ENCODE data around the gene FADS6. TPM values are rescaled to one million over a fixed set of nuclear protein-coding genes. Genes with fewer than 3 reads are reported as not detected.

The FADS6 gene
- polyA plus RNA-seq, 1 of the 3 experiments (the other 2 are of a cell fraction): not detected

GRCh38 chr17:74864866-74865395 lies 28.5 kb downstream of the FADS6 start:
- Histone ChIP-seq H3K9ac (no peak overlapping the region), H4K20me1 (ENCODE audit: insufficient read depth) (peaks cover 35% of the 10 kb centered on the region), H3K36me3 (replicated peaks in 1 of 2; ENCODE audit: control insufficient read depth in 1 of 2, insufficient read depth in 2 of 2, low read length in 1 of 2) (peaks cover 10 to 30% of the 10 kb centered on the region in 2 experiments), H3K4me3 (ENCODE audit: low read depth in 2 of 2, low read length in 1 of 2) (no peak overlapping the region; a peak in 1 of 4 replicates), H3K9me3 (no peaks in the 10 kb centered on the region), H3F3A (replicated peaks; ENCODE audit: insufficient read depth) (peaks cover 6% of the 10 kb centered on the region), H3K27me3 (ENCODE audit: insufficient read depth) (peaks cover 18% of the 10 kb centered on the region), H3K4me2 (no peak overlapping the region), H2AFZ (ENCODE audit: low read depth) (no peak overlapping the region), H3K4me1 (ENCODE audit: control insufficient read depth in 1 of 2, insufficient read depth in 2 of 2, low read depth in 1 of 2, low read length in 1 of 2) (peaks cover 0 to 10% of the 10 kb centered on the region in 2 experiments; a peak in 2 of 4 replicates), H3K9me2 (no peaks in the 10 kb centered on the region), H3K27ac (ENCODE audit: low read depth in 2 of 2, low read length in 1 of 2) (no peak overlapping the region), H3K79me2 (ENCODE audit: insufficient read depth) (no peaks in the 10 kb centered on the region)
- 0 out of 2 replicates have a peak, but pooled peaks have one; percentile 40 for TF ChIP-seq RCOR1 (IDR thresholded peaks at IDR 0.05; ENCODE audit: low read length)
- peak; percentile 99 for TF ChIP-seq CTCF (IDR thresholded peaks at IDR 0.05)
- no peak for TF ChIP-seq USF1 (IDR thresholded peaks at IDR 0.05; ENCODE audit: borderline replicate concordance, low read depth)
- TF ChIP-seq RAD21 (IDR thresholded peaks at IDR 0.05; ENCODE audit: low read length): peak; percentile 99
- no peak for TF ChIP-seq EP300 (IDR thresholded peaks at IDR 0.05; ENCODE audit: borderline replicate concordance in 1 of 2, low read depth in 1 of 2, low read length in 1 of 2)
- TF ChIP-seq CHD2 (IDR thresholded peaks at IDR 0.05; ENCODE audit: low read length, partially characterized antibody): peak; percentile 37
- TF ChIP-seq SMC3 (IDR thresholded peaks at IDR 0.05; ENCODE audit: low read depth, low read length): peak; percentile 96
- no peak for TF ChIP-seq POLR2AphosphoS5 (IDR thresholded peaks at IDR 0.05; ENCODE audit: low read depth, low read length)
- TF ChIP-seq MXI1 (IDR thresholded peaks at IDR 0.05; ENCODE audit: low read depth, low read length): peak; percentile 51
- ChIA-PET CTCF (interaction anchor here (0.5 to 98.1 kb wide), 24 partner anchors 5 to 294 kb away, joined by 3 to 3869 read pairs (median 4); partner anchors contain the start of genes FDXR, GRIN2C, NAT9 and NHERF1), POLR2A (interaction anchor here (3.8 kb wide), 1 partner anchor 8 kb away, joined by 14 read pairs; the partner anchor contains the start of gene FDXR)
- 21% methylated on average over 10 of the region's 11 CpGs for WGBS (ENCODE audit: low lambda C conversion rate)
- DNase-seq: peak; percentile 93

- TF ChIP-seq NRF1 (IDR thresholded peaks at IDR 0.05; ENCODE audit: low read depth, low read length): no peak
- TF ChIP-seq GATA2 (CRISPR knock-in tag; IDR thresholded peaks at IDR 0.05): no peak
- no peak for TF ChIP-seq TCF12 (IDR thresholded peaks at IDR 0.05)
- TF ChIP-seq FOSL2 (IDR thresholded peaks at IDR 0.05; ENCODE audit: borderline replicate concordance, low read depth): no peak
- TF ChIP-seq POLR2AphosphoS5 (IDR thresholded peaks at IDR 0.05; ENCODE audit: low read depth, low read length): no peak
- no peak for TF ChIP-seq MXI1 (IDR thresholded peaks at IDR 0.05; ENCODE audit: low read depth, low read length)
- TF ChIP-seq, protein P1, sequence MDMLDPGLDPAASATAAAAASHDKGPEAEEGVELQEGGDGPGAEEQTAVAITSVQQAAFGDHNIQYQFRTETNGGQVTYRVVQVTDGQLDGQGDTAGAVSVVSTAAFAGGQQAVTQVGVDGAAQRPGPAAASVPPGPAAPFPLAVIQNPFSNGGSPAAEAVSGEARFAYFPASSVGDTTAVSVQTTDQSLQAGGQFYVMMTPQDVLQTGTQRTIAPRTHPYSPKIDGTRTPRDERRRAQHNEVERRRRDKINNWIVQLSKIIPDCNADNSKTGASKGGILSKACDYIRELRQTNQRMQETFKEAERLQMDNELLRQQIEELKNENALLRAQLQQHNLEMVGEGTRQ (IDR thresholded peaks at IDR 0.05; ENCODE audit: borderline replicate concordance, low read depth, low read length): no peak
- no peak for TF ChIP-seq PBX3 (IDR thresholded peaks at IDR 0.05)
- TF ChIP-seq, protein P2, sequence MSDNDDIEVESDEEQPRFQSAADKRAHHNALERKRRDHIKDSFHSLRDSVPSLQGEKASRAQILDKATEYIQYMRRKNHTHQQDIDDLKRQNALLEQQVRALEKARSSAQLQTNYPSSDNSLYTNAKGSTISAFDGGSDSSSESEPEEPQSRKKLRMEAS (IDR thresholded peaks at IDR 0.05; ENCODE audit: low read depth): no peak
- no peak for TF ChIP-seq TEAD4 (IDR thresholded peaks at IDR 0.05; ENCODE audit: borderline replicate concordance, insufficient read depth)
- TF ChIP-seq GABPA (IDR thresholded peaks at IDR 0.05; ENCODE audit: low read depth): no peak
- TF ChIP-seq, protein P3, sequence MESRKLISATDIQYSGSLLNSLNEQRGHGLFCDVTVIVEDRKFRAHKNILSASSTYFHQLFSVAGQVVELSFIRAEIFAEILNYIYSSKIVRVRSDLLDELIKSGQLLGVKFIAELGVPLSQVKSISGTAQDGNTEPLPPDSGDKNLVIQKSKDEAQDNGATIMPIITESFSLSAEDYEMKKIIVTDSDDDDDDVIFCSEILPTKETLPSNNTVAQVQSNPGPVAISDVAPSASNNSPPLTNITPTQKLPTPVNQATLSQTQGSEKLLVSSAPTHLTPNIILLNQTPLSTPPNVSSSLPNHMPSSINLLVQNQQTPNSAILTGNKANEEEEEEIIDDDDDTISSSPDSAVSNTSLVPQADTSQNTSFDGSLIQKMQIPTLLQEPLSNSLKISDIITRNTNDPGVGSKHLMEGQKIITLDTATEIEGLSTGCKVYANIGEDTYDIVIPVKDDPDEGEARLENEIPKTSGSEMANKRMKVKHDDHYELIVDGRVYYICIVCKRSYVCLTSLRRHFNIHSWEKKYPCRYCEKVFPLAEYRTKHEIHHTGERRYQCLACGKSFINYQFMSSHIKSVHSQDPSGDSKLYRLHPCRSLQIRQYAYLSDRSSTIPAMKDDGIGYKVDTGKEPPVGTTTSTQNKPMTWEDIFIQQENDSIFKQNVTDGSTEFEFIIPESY (IDR thresholded peaks at IDR 0.05; ENCODE audit: borderline replicate concordance, low read depth): no peak
- peaks cover 6% of the 10 kb centered on the region for H3F3A ChIP-seq (replicated peaks; ENCODE audit: insufficient read depth)
- DNase-seq: no peak
- peaks cover 0 to 11% of the 10 kb centered on the region in 2 experiments; a peak in 2 of 4 replicates for H3K4me1 ChIP-seq (ENCODE audit: control insufficient read depth in 1 of 2, insufficient read depth in 2 of 2, low read depth in 1 of 2, low read length in 1 of 2)
- WGBS (ENCODE audit: low lambda C conversion rate): 95% methylated on average over 15 of the region's 15 CpGs
- POLR2A ChIA-PET: interaction anchor here (3.8 kb wide), 1 partner anchor 8 kb away, joined by 14 read pairs; the partner anchor contains the start of gene FDXR
- no peak overlapping the region for H3K27ac ChIP-seq (ENCODE audit: low read depth in 2 of 2, low read length in 1 of 2)
- CTCF ChIA-PET: interaction anchor here (0.7 to 98.1 kb wide), 18 partner anchors 5 to 215 kb away, joined by 3 to 3869 read pairs (median 7); partner anchors contain the start of genes FADS6, FDXR, GRIN2C and NAT9
- H2AFZ ChIP-seq (ENCODE audit: low read depth): no peak overlapping the region
- no peaks in the 10 kb centered on the region for H3K9me2 ChIP-seq
- no peak overlapping the region for H3K9ac ChIP-seq
- H3K4me3 ChIP-seq (ENCODE audit: low read depth in 2 of 2, low read length in 1 of 2): no peak overlapping the region
- peaks cover 10 to 28% of the 10 kb centered on the region in 2 experiments for H3K36me3 ChIP-seq (replicated peaks in 1 of 2; ENCODE audit: control insufficient read depth in 1 of 2, insufficient read depth in 2 of 2, low read length in 1 of 2)
- H4K20me1 ChIP-seq (ENCODE audit: insufficient read depth): peaks cover 30% of the 10 kb centered on the region
- H3K9me3 ChIP-seq: no peaks in the 10 kb centered on the region
- peaks cover 22% of the 10 kb centered on the region for H3K27me3 ChIP-seq (ENCODE audit: insufficient read depth)
- no peak overlapping the region for H3K4me2 ChIP-seq
- no peaks in the 10 kb centered on the region for H3K79me2 ChIP-seq (ENCODE audit: insufficient read depth)
These were observed 29.1 kb downstream of the FADS6 start for GRCh38 chr17:74864297-74864865.
